WTC11 (cell line): ENCODE data around the gene TJAP1. TPM values are rescaled to one million over a fixed set of nuclear protein-coding genes. Genes with fewer than 3 reads are reported as not detected.
A peak's percentile ranks its signal among the peaks of the same experiment; 100 is the strongest.

Source experiments
- ATAC-seq: fragments of 200-7000 bp; cut with Tn5 transposase; 2 replicates; pipeline ENCODE4 v1.10.0; 2021; ENCODE audit warnings: mild to moderate bottlenecking, moderate library complexity
- CTCF ChIA-PET: fragments of 300-600 bp; sonication (Branson Sonifier 250); formaldehyde crosslinking; loops from one replicate; lab custom pipeline; 2021; ENCODE audit warnings: antibody characterized with exemption; lab: Charles Lee
- POLR2A ChIA-PET: fragments of 350-600 bp; sonication (Branson Sonifier 250); formaldehyde crosslinking; loops from one replicate; lab custom pipeline; 2021; ENCODE audit warnings: antibody characterized with exemption; lab: Charles Lee
- DNase-seq: peaks from one replicate; pipeline ENCODE4 v3.0.0; 2021; ENCODE audit warnings: low spot score
- H3K27ac Mint-ChIP-seq: 2 replicates; pipeline ENCODE4 v1.8.0; 2021; ENCODE audit warnings: mixed read lengths
- H3K27me3 Mint-ChIP-seq: 2 replicates; pipeline ENCODE4 v1.8.0; 2021; ENCODE audit warnings: low read depth, mild to moderate bottlenecking, moderate library complexity, mixed read lengths
- H3K36me3 Mint-ChIP-seq: 2 replicates; pipeline ENCODE4 v1.8.0; 2021; ENCODE audit warnings: mixed read lengths
- H3K4me1 Mint-ChIP-seq: 2 replicates; pipeline ENCODE4 v1.8.0; 2022; ENCODE audit warnings: mixed read lengths
- H3K4me3 Mint-ChIP-seq: 2 replicates; pipeline ENCODE4 v1.8.0; 2021; ENCODE audit warnings: mild to moderate bottlenecking, moderate library complexity, mixed read lengths
- H3K9me3 Mint-ChIP-seq: 2 replicates; pipeline ENCODE4 v1.8.0; 2021; ENCODE audit warnings: mixed read lengths
- AR ChIP-seq: fragments of 250-450 bp; sonication (Bioruptor Pico); IDR thresholded peaks from 2 replicates; pipeline ENCODE4 v1.9.0; 2021; ENCODE audit warnings: mild to moderate bottlenecking
- ATF2 ChIP-seq: sonication (generic); formaldehyde crosslinking; IDR thresholded peaks from 2 replicates; pipeline ENCODE4 v1.8.1; 2022; ENCODE audit warnings: low read depth, missing genetic modification reagents, borderline replicate concordance
- CTCF ChIP-seq: fragments of 200-600 bp; IDR thresholded peaks from 2 replicates; pipeline ENCODE4 v1.8.0; 2022; ENCODE audit warnings: antibody characterized with exemption
- E2F4 ChIP-seq: sonication (generic); formaldehyde crosslinking; IDR thresholded peaks from 2 replicates; pipeline ENCODE4 v1.8.1; 2022; ENCODE audit warnings: low read depth, mild to moderate bottlenecking, moderate library complexity, missing genetic modification reagents, borderline replicate concordance
- FOXK1 ChIP-seq: sonication (generic); formaldehyde crosslinking; IDR thresholded peaks from 2 replicates; pipeline ENCODE4 v1.8.0; 2022; ENCODE audit warnings: mild to moderate bottlenecking, moderate library complexity, missing genetic modification reagents
- NFE2L1 ChIP-seq: sonication (generic); formaldehyde crosslinking; IDR thresholded peaks from 2 replicates; pipeline ENCODE4 v1.8.1; 2023; ENCODE audit warnings: missing genetic modification reagents
- ZNF121 ChIP-seq: sonication (generic); formaldehyde crosslinking; IDR thresholded peaks from 2 replicates; pipeline ENCODE4 v1.8.0; 2023; ENCODE audit warnings: missing genetic modification reagents
- ZNF232 ChIP-seq: sonication (generic); formaldehyde crosslinking; IDR thresholded peaks from 2 replicates; pipeline ENCODE4 v1.8.0; 2022; ENCODE audit warnings: mild to moderate bottlenecking, missing genetic modification reagents
- ZNF416 ChIP-seq: fragments of 250-450 bp; sonication (Bioruptor Pico); IDR thresholded peaks from 2 replicates; pipeline ENCODE4 v1.9.0; 2021; ENCODE audit warnings: mild to moderate bottlenecking, inconsistent platforms
- ZNF423 ChIP-seq: fragments of 250-450 bp; sonication (Bioruptor Pico); IDR thresholded peaks from 2 replicates; pipeline ENCODE4 v2.1.2; 2022; ENCODE audit warnings: mild to moderate bottlenecking, moderate library complexity
- total RNA-seq: library from RNA; stranded (reverse); gene quantifications from 3 replicates; pipeline ENCODE4 v1.2.3, GENCODE V29; 2021
- TF ChIP-seq, protein P1 (sequence below): sonication (generic); formaldehyde crosslinking; IDR thresholded peaks from 2 replicates; pipeline ENCODE4 v1.8.0; 2022; ENCODE audit warnings: mild to moderate bottlenecking, missing genetic modification reagents
- TF ChIP-seq, protein P2 (sequence below): sonication (generic); formaldehyde crosslinking; IDR thresholded peaks from 2 replicates; pipeline ENCODE4 v1.8.1; 2023; ENCODE audit warnings: mild to moderate bottlenecking, missing genetic modification reagents
- TF ChIP-seq, protein P3 (sequence below): sonication (generic); formaldehyde crosslinking; IDR thresholded peaks from 2 replicates; pipeline ENCODE4 v1.8.0; 2023; ENCODE audit warnings: mild to moderate bottlenecking, missing genetic modification reagents
- TF ChIP-seq, protein P4 (sequence below): sonication (generic); formaldehyde crosslinking; IDR thresholded peaks from 2 replicates; pipeline ENCODE4 v1.8.0; 2022; ENCODE audit warnings: mild to moderate bottlenecking, missing genetic modification reagents

Gene TJAP1
- total RNA-seq, 1 experiment from 2014 or later, result 40.4 TPM

- TF ChIP-seq E2F4 (no peak), NFE2L1 (CRISPR knock-in tag) (no peak), ZNF232 (CRISPR knock-in tag) (no peak), AR (CRISPR knock-in tag) (no peak)
- TF ChIP-seq, protein P1, sequence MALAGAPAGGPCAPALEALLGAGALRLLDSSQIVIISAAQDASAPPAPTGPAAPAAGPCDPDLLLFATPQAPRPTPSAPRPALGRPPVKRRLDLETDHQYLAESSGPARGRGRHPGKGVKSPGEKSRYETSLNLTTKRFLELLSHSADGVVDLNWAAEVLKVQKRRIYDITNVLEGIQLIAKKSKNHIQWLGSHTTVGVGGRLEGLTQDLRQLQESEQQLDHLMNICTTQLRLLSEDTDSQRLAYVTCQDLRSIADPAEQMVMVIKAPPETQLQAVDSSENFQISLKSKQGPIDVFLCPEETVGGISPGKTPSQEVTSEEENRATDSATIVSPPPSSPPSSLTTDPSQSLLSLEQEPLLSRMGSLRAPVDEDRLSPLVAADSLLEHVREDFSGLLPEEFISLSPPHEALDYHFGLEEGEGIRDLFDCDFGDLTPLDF, result no peak
- TF ChIP-seq, protein P2, sequence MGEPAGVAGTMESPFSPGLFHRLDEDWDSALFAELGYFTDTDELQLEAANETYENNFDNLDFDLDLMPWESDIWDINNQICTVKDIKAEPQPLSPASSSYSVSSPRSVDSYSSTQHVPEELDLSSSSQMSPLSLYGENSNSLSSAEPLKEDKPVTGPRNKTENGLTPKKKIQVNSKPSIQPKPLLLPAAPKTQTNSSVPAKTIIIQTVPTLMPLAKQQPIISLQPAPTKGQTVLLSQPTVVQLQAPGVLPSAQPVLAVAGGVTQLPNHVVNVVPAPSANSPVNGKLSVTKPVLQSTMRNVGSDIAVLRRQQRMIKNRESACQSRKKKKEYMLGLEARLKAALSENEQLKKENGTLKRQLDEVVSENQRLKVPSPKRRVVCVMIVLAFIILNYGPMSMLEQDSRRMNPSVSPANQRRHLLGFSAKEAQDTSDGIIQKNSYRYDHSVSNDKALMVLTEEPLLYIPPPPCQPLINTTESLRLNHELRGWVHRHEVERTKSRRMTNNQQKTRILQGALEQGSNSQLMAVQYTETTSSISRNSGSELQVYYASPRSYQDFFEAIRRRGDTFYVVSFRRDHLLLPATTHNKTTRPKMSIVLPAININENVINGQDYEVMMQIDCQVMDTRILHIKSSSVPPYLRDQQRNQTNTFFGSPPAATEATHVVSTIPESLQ (CRISPR knock-in tag), result no peak
Observed at GRCh38 chr6:43506171-43506570, 28.8 kb downstream of the TJAP1 start (continued).

DNA sequence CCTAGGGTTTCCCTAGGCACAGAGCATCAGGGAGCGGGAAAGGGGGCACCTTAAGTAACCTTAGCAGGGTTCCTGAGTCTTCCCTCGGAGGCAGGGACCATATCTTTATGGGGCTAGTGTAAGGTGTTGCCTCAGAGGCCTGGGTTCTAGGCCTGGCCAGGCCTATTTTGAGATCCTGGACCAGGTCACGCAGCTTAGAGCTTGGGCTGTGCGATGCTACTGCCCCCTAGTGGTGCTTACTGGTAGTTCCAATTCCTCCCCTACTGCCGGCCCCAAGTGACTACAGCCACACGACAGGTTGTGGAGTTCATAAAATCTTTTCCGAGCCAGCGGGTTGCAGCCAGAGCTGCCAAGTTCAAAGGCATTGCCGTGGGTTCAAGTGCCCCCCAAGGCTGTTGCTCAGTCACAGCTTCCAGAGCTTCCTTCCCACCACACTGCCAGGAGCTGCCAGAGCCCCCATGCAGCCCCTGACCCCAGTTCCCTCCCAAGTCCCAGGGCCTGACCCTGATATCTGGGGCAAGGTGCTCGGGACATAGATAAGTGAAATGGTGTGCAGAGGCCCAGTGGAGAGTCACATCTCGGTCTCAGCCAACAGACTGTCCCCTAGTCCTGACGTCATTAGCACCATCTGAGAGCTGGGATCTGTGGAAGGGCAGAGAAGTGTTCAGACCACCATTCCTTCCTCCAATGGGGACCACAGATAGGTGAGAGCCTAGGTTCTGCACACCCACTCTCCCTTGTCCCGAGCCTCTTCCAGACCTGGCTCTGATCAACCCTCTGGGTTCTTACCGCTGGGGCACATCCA is 29.5 kb downstream of the TJAP1 start:
- POLR2A ChIA-PET, result interaction anchor here (1.7 kb wide), 1 partner anchor 10 kb away, joined by 5 read pairs; no protein-coding TSS in a partner anchor
- CTCF ChIA-PET, result interaction anchor here (0.8 to 4.6 kb wide), 21 partner anchors 9 to 278 kb away, joined by 3 to 75 read pairs (median 5); partner anchors contain the start of genes ABCC10, DLK2, DNPH1 and POLR1C
- H3K27ac Mint-ChIP-seq, result no peak overlapping the region
- H3K4me1 Mint-ChIP-seq, result peaks cover 17% of the 10 kb centered on the region
- TF ChIP-seq ZNF416, result 0 out of 2 replicates have a peak, but pooled peaks have one; percentile 28
- no peak for TF ChIP-seq ZNF423 (CRISPR knock-in tag)
- TF ChIP-seq ZNF121 (CRISPR knock-in tag), result no peak
- TF ChIP-seq, protein P3, sequence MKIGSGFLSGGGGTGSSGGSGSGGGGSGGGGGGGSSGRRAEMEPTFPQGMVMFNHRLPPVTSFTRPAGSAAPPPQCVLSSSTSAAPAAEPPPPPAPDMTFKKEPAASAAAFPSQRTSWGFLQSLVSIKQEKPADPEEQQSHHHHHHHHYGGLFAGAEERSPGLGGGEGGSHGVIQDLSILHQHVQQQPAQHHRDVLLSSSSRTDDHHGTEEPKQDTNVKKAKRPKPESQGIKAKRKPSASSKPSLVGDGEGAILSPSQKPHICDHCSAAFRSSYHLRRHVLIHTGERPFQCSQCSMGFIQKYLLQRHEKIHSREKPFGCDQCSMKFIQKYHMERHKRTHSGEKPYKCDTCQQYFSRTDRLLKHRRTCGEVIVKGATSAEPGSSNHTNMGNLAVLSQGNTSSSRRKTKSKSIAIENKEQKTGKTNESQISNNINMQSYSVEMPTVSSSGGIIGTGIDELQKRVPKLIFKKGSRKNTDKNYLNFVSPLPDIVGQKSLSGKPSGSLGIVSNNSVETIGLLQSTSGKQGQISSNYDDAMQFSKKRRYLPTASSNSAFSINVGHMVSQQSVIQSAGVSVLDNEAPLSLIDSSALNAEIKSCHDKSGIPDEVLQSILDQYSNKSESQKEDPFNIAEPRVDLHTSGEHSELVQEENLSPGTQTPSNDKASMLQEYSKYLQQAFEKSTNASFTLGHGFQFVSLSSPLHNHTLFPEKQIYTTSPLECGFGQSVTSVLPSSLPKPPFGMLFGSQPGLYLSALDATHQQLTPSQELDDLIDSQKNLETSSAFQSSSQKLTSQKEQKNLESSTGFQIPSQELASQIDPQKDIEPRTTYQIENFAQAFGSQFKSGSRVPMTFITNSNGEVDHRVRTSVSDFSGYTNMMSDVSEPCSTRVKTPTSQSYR (CRISPR knock-in tag), result no peak
- peak; percentile 97 for TF ChIP-seq CTCF
- TF ChIP-seq, protein P4, sequence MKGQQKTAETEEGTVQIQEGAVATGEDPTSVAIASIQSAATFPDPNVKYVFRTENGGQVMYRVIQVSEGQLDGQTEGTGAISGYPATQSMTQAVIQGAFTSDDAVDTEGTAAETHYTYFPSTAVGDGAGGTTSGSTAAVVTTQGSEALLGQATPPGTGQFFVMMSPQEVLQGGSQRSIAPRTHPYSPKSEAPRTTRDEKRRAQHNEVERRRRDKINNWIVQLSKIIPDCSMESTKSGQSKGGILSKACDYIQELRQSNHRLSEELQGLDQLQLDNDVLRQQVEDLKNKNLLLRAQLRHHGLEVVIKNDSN (CRISPR knock-in tag), result no peak
- TF ChIP-seq ATF2 (CRISPR knock-in tag), result no peak
- TF ChIP-seq FOXK1 (CRISPR knock-in tag), result no peak
- peaks cover 29% of the 10 kb centered on the region for H3K36me3 Mint-ChIP-seq
- no peaks in the 10 kb centered on the region for H3K9me3 Mint-ChIP-seq
- ATAC-seq (peak; percentile 63), DNase-seq (peak; percentile 81)
- no peak overlapping the region for H3K4me3 Mint-ChIP-seq
- H3K27me3 Mint-ChIP-seq, result peaks cover 28% of the 10 kb centered on the region
